H9 (cell line): ENCODE measurements around the gene RLF. TPM values are rescaled to one million over a fixed set of nuclear protein-coding genes. Genes with fewer than 3 reads are reported as not detected.

ENCODE experiments used
- DNase-seq: peaks from one replicate; pipeline ENCODE4 v3.0.0-alpha.2; 2017
- H2AFZ ChIP-seq: one replicate; pipeline ENCODE4 v1.6.1; 2013; ENCODE audit warnings: mild to moderate bottlenecking, low read length, control low read depth, moderate library complexity
- H2AK5ac ChIP-seq: 2 replicates; pipeline ENCODE4 v1.6.1; 2013; ENCODE audit warnings: low read length, control low read depth, mixed read lengths; ENCODE audit not compliant: insufficient read length
- H2BK120ac ChIP-seq: one replicate; pipeline ENCODE4 v1.6.1; 2013; ENCODE audit warnings: low read depth, mild to moderate bottlenecking, low read length, control low read depth, inconsistent platforms; ENCODE audit not compliant: poor library complexity, severe bottlenecking
- H2BK12ac ChIP-seq: 2 replicates; pipeline ENCODE4 v1.6.1; 2013; ENCODE audit warnings: low read length, control low read depth, mixed read lengths, low read depth; ENCODE audit not compliant: insufficient read length
- H2BK15ac ChIP-seq: 2 replicates; pipeline ENCODE4 v1.6.1; 2013; ENCODE audit warnings: low read depth, low read length, control low read depth
- H2BK20ac ChIP-seq: one replicate; pipeline ENCODE4 v1.6.1; 2013; ENCODE audit warnings: low read depth, mild to moderate bottlenecking, low read length, control low read depth, inconsistent platforms; ENCODE audit not compliant: poor library complexity, severe bottlenecking
- H2BK5ac ChIP-seq: 2 replicates; pipeline ENCODE4 v1.6.1; 2013; ENCODE audit warnings: low read length, control low read depth, mixed read lengths; ENCODE audit not compliant: insufficient read length
- H3K14ac ChIP-seq: 2 replicates; pipeline ENCODE4 v1.6.1; 2013; ENCODE audit warnings: low read length, control low read depth; ENCODE audit not compliant: insufficient read depth
- H3K18ac ChIP-seq: 2 replicates; pipeline ENCODE4 v1.6.1; 2013; ENCODE audit warnings: low read depth, mild to moderate bottlenecking, mixed read lengths, low read length, control low read depth; ENCODE audit not compliant: insufficient read length
- H3K23ac ChIP-seq: 2 replicates; pipeline ENCODE4 v1.6.1; 2013; ENCODE audit warnings: low read length, control low read depth, mixed read lengths, low read depth; ENCODE audit not compliant: insufficient read length
- H3K23me2 ChIP-seq: 2 replicates; pipeline ENCODE4 v1.6.1; 2013; ENCODE audit warnings: low read depth, mild to moderate bottlenecking, mixed read lengths, low read length, control low read depth; ENCODE audit not compliant: insufficient read length, poor library complexity, severe bottlenecking
- H3K27ac ChIP-seq: 2 replicates; pipeline ENCODE4 v1.5.1; 2013; ENCODE audit warnings: low read length, control low read depth, mixed read lengths, low read depth; ENCODE audit not compliant: insufficient read length
- H3K27me3 ChIP-seq: 2 replicates; pipeline ENCODE4 v1.6.1; 2013; ENCODE audit warnings: low read length, control low read depth, inconsistent platforms; ENCODE audit not compliant: insufficient read depth
- H3K4ac ChIP-seq: 2 replicates; pipeline ENCODE4 v1.6.1; 2013; ENCODE audit warnings: low read depth, mild to moderate bottlenecking, control low read depth, inconsistent platforms, low read length, moderate library complexity
- H3K4me1 ChIP-seq: 2 replicates; pipeline ENCODE4 v1.6.1; 2013; ENCODE audit warnings: low read length, control low read depth, inconsistent platforms; ENCODE audit not compliant: insufficient read depth
- H3K4me2 ChIP-seq: 2 replicates; pipeline ENCODE4 v1.6.1; 2013; ENCODE audit warnings: low read length, control low read depth, mixed read lengths; ENCODE audit not compliant: insufficient read length, insufficient read depth
- H3K56ac ChIP-seq: 2 replicates; pipeline ENCODE4 v1.6.1; 2013; ENCODE audit warnings: low read depth, mild to moderate bottlenecking, mixed read lengths, low read length, control low read depth; ENCODE audit not compliant: insufficient read length
- H3K79me1 ChIP-seq: 2 replicates; pipeline ENCODE4 v1.6.1; 2013; ENCODE audit warnings: low read depth, mild to moderate bottlenecking, moderate library complexity, low read length, control low read depth, inconsistent platforms; ENCODE audit not compliant: insufficient read depth, poor library complexity, severe bottlenecking
- H3K79me2 ChIP-seq: 2 replicates; pipeline ENCODE4 v1.6.1; 2013; ENCODE audit warnings: low read length, control low read depth, inconsistent platforms; ENCODE audit not compliant: insufficient read depth
- H3K9ac ChIP-seq: 2 replicates; pipeline ENCODE4 v1.6.1; 2013; ENCODE audit warnings: low read length, control low read depth, mixed read lengths; ENCODE audit not compliant: insufficient read length; ENCODE audit errors: extremely low read depth
- H3K9me3 ChIP-seq: one replicate; pipeline ENCODE4 v1.6.1; 2013; ENCODE audit warnings: low read depth, low read length, inconsistent platforms; ENCODE audit not compliant: control insufficient read depth
- H3T11ph ChIP-seq: one replicate; pipeline ENCODE4 v1.6.1; 2013; ENCODE audit warnings: mild to moderate bottlenecking, low read length, control low read depth, inconsistent platforms
- H4K20me1 ChIP-seq: one replicate; pipeline ENCODE4 v1.6.1; 2013; ENCODE audit not compliant: control insufficient read depth, insufficient read length, insufficient read depth
- H4K5ac ChIP-seq: 2 replicates; pipeline ENCODE4 v1.6.1; 2013; ENCODE audit warnings: low read depth, mild to moderate bottlenecking, mixed read lengths, low read length, control low read depth; ENCODE audit not compliant: insufficient read length
- H4K8ac ChIP-seq: replicated peaks from 2 replicates; pipeline ENCODE4 v1.6.1; 2013; ENCODE audit warnings: low read length, control low read depth, mixed read lengths, low read depth; ENCODE audit not compliant: insufficient read length
- H4K91ac ChIP-seq: 2 replicates; pipeline ENCODE4 v1.6.1; 2013; ENCODE audit warnings: low read depth, mild to moderate bottlenecking, moderate library complexity, mixed read lengths, low read length, control low read depth; ENCODE audit not compliant: insufficient read length
- H3K27ac Mint-ChIP-seq, 3 experiments: 2 replicates in 2 of 3; 3 replicates in 1 of 3; pipeline ENCODE4 v1.8.0; 2020 to 2021; ENCODE audit warnings: mixed read lengths in 3 of 3, mild to moderate bottlenecking in 1 of 3, moderate library complexity in 1 of 3
- H3K27me3 Mint-ChIP-seq: 2 replicates; pipeline ENCODE4 v1.8.0; 2021; ENCODE audit warnings: low read depth, mild to moderate bottlenecking, moderate library complexity, mixed read lengths
- H3K36me3 Mint-ChIP-seq, 3 experiments: 2 replicates in 2 of 3; 3 replicates in 1 of 3; pipeline ENCODE4 v1.8.0; 2020 to 2021; ENCODE audit warnings: low read depth in 3 of 3, mixed read lengths in 3 of 3; ENCODE audit not compliant: insufficient read depth in 1 of 3
- H3K4me1 Mint-ChIP-seq, 2 experiments: 2 replicates each; pipeline ENCODE4 v1.8.0; 2020; ENCODE audit warnings: mixed read lengths in 2 of 2
- H3K4me3 Mint-ChIP-seq, 2 experiments: 2 replicates in 1 of 2; 3 replicates in 1 of 2; pipeline ENCODE4 v1.8.0; 2020 to 2021; ENCODE audit warnings: mild to moderate bottlenecking in 2 of 2, mixed read lengths in 2 of 2, moderate library complexity in 1 of 2
- H3K9me3 Mint-ChIP-seq, 2 experiments: 2 replicates in 1 of 2; 3 replicates in 1 of 2; pipeline ENCODE4 v1.8.0; 2020; ENCODE audit warnings: mild to moderate bottlenecking in 2 of 2, mixed read lengths in 2 of 2, moderate library complexity in 1 of 2
- WGBS: extraction: QIAGEN DNeasy Blood & Tissue Kit; methylation state at CpG from one replicate; pipeline ENCODE4 v1.1.7; 2013; ENCODE audit warnings: missing lambda C conversion rate, low lambda C conversion rate, mixed read lengths; ENCODE audit not compliant: insufficient read length; ENCODE audit errors: extremely low coverage; 5-methylcytosine and 5-hydroxymethylcytosine counted together
- total RNA-seq: library from RNA; stranded (reverse); gene quantifications from 2 replicates; pipeline ENCODE4 v1.2.1, GENCODE V29; 2021
- TF ChIP-seq, protein P1 (sequence below): fragments of 200-600 bp; sonication (generic); conservative IDR thresholded peaks from 3 replicates; pipeline ENCODE4 v1.8.0; 2021; ENCODE audit warnings: antibody characterized with exemption, mild to moderate bottlenecking

Gene RLF
- total RNA-seq, 1 experiment from 2014 or later = 19.2 TPM

DNA sequence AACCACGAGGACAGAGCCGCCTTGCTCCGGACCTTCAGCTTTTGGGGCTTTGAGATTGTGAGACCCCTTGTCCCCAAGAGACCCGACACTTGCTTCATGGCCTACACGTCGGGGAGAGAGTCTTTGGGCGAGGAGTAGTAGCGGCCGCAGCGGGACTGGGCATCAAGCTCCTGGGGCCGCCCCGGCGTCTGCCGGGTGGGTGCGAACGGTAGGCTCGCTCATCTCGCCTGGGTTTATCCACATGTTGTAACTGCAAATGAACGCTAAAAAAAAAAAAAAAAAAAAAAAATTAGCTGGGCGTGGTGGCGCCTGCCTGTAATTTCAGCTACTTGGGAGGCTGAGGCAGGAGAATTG, 27.9 kb upstream of the RLF start:
- H4K20me1 ChIP-seq = no peaks in the 10 kb centered on the region
- Mint-ChIP-seq H3K4me3 (no peak overlapping the region), H3K27me3 (peaks cover 8% of the 10 kb centered on the region), H3K9me3 (no peaks in the 10 kb centered on the region; a peak in 1 of 5 replicates), H3K36me3 (no peaks in the 10 kb centered on the region), H3K4me1 (peaks cover 0 to 5% of the 10 kb centered on the region in 2 experiments; a peak in 1 of 4 replicates), H3K27ac (no peak overlapping the region)
- no peak overlapping the region for H2BK5ac ChIP-seq
- no peak overlapping the region for H4K5ac ChIP-seq
- H3K14ac ChIP-seq = no peak overlapping the region
- no peak overlapping the region for H2BK20ac ChIP-seq
- H4K8ac ChIP-seq = no peak overlapping the region
- no peaks in the 10 kb centered on the region for H3K27me3 ChIP-seq
- no peak overlapping the region for H3T11ph ChIP-seq
- H2AK5ac ChIP-seq = no peak overlapping the region
- H3K4me1 ChIP-seq = no peaks in the 10 kb centered on the region
- no peak for DNase-seq
- no peaks in the 10 kb centered on the region for H3K9me3 ChIP-seq
- WGBS = no CpG with 5 or more reads among the region's 21 CpGs
- H3K18ac ChIP-seq = no peak overlapping the region
- H2AFZ ChIP-seq = no peak overlapping the region
- no peaks in the 10 kb centered on the region for H3K23me2 ChIP-seq
- TF ChIP-seq, protein P1, sequence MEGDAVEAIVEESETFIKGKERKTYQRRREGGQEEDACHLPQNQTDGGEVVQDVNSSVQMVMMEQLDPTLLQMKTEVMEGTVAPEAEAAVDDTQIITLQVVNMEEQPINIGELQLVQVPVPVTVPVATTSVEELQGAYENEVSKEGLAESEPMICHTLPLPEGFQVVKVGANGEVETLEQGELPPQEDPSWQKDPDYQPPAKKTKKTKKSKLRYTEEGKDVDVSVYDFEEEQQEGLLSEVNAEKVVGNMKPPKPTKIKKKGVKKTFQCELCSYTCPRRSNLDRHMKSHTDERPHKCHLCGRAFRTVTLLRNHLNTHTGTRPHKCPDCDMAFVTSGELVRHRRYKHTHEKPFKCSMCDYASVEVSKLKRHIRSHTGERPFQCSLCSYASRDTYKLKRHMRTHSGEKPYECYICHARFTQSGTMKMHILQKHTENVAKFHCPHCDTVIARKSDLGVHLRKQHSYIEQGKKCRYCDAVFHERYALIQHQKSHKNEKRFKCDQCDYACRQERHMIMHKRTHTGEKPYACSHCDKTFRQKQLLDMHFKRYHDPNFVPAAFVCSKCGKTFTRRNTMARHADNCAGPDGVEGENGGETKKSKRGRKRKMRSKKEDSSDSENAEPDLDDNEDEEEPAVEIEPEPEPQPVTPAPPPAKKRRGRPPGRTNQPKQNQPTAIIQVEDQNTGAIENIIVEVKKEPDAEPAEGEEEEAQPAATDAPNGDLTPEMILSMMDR = no peak
- H3K9ac ChIP-seq = no peak overlapping the region
- no peak overlapping the region for H2BK12ac ChIP-seq
- no peak overlapping the region for H3K56ac ChIP-seq
- no peak overlapping the region for H4K91ac ChIP-seq
- no peak overlapping the region for H3K4me2 ChIP-seq
- H2BK120ac ChIP-seq = no peak overlapping the region
- no peak overlapping the region for H2BK15ac ChIP-seq
- no peaks in the 10 kb centered on the region for H3K79me2 ChIP-seq
- H3K27ac ChIP-seq = no peak overlapping the region
- no peaks in the 10 kb centered on the region for H3K79me1 ChIP-seq
- H3K4ac ChIP-seq = no peak overlapping the region
- no peak overlapping the region for H3K23ac ChIP-seq
